HepG2 (cell line): ENCODE results near the gene SNX21. TPM values are rescaled to one million over a fixed set of nuclear protein-coding genes. Genes with fewer than 3 reads are reported as not detected.

Experiments used
- CHCHD3 ChIP-seq: sonication (generic); formaldehyde crosslinking; IDR thresholded peaks from 2 replicates; pipeline ENCODE4 v1.8.0; 2022; ENCODE audit warnings: mild to moderate bottlenecking, missing genetic modification reagents, moderate library complexity
- CREM ChIP-seq, 2 experiments: sonication (generic) in 1 of 2; formaldehyde crosslinking in 1 of 2; IDR thresholded peaks; 2 replicates each; pipeline versions ENCODE4 v1.4.0 to v1.6.1; 2016 to 2020; ENCODE audit warnings: antibody characterized with exemption in 1 of 2, mild to moderate bottlenecking in 1 of 2, missing genetic modification reagents in 1 of 2
- EHMT2 ChIP-seq: fragments of 200-600 bp; sonication (generic); IDR thresholded peaks from 2 replicates; pipeline ENCODE4 v1.7.0; 2017; ENCODE audit warnings: antibody characterized with exemption, low read depth, low read length, borderline replicate concordance
- FOXA1 ChIP-seq, 2 experiments: fragments of 450-650 bp in 1 of 2; sonication (generic) in 1 of 2; formaldehyde crosslinking in 1 of 2; IDR thresholded peaks; 2 replicates each; pipeline versions ENCODE4 v1.4.0 to v1.6.1; 2016 to 2020; ENCODE audit warnings: missing genetic modification reagents in 1 of 2
- GABPB1 ChIP-seq: IDR thresholded peaks from 2 replicates; pipeline ENCODE4 v1.6.1; 2016; ENCODE audit warnings: mild to moderate bottlenecking, missing genetic modification reagents, moderate library complexity, missing compliant biosample characterization
- HBP1 ChIP-seq: IDR thresholded peaks from 2 replicates; pipeline ENCODE4 v1.6.1; 2016; ENCODE audit warnings: low read depth, control low read depth
- HNRNPK ChIP-seq: fragments of 200-400 bp; formaldehyde crosslinking; IDR thresholded peaks from 2 replicates; pipeline ENCODE4 v1.6.1; 2018; ENCODE audit warnings: low read length, low read depth, moderate library complexity, mild to moderate bottlenecking; ENCODE audit not compliant: poor library complexity, severe bottlenecking
- MEIS1 ChIP-seq: sonication (generic); formaldehyde crosslinking; IDR thresholded peaks from 2 replicates; pipeline ENCODE4 v1.9.0; 2021; ENCODE audit warnings: mild to moderate bottlenecking, missing genetic modification reagents, moderate library complexity, borderline replicate concordance
- NKX3-1 ChIP-seq: sonication (generic); formaldehyde crosslinking; IDR thresholded peaks from 2 replicates; pipeline ENCODE4 v1.5.0; 2020; ENCODE audit warnings: missing genetic modification reagents
- PHF8 ChIP-seq: sonication (generic); formaldehyde crosslinking; IDR thresholded peaks from 2 replicates; pipeline ENCODE4 v1.5.0; 2020; ENCODE audit warnings: missing genetic modification reagents
- POLR2AphosphoS5 ChIP-seq: IDR thresholded peaks from 2 replicates; pipeline ENCODE4 v1.6.1; 2012; ENCODE audit warnings: low read depth, low read length
- PRMT3 ChIP-seq: sonication (generic); formaldehyde crosslinking; IDR thresholded peaks from 2 replicates; pipeline ENCODE4 v1.8.1; 2022; ENCODE audit warnings: low read depth, mild to moderate bottlenecking, moderate library complexity, missing genetic modification reagents, borderline replicate concordance
- RFX5 ChIP-seq: IDR thresholded peaks from 2 replicates; pipeline ENCODE4 v1.6.1; 2011; ENCODE audit warnings: low read depth, low read length, improper control_type of control experiment
- SMARCE1 ChIP-seq: fragments of 450-650 bp; IDR thresholded peaks from 2 replicates; pipeline ENCODE4 v1.6.1; 2017; ENCODE audit warnings: borderline replicate concordance
- SNAI1 ChIP-seq: sonication (generic); formaldehyde crosslinking; IDR thresholded peaks from 2 replicates; pipeline ENCODE4 v1.5.0; 2020; ENCODE audit warnings: mild to moderate bottlenecking, missing genetic modification reagents, borderline replicate concordance
- TCF7L2 ChIP-seq: IDR thresholded peaks from 2 replicates; pipeline ENCODE4 v1.6.1; 2011; ENCODE audit warnings: mild to moderate bottlenecking, low read depth, low read length, moderate library complexity
- ZMAT5 ChIP-seq: sonication (generic); formaldehyde crosslinking; IDR thresholded peaks from 2 replicates; pipeline ENCODE4 v1.5.0; 2020; ENCODE audit warnings: mild to moderate bottlenecking, low read depth, missing genetic modification reagents, borderline replicate concordance
- ZNF331 ChIP-seq: sonication (generic); formaldehyde crosslinking; IDR thresholded peaks from 2 replicates; pipeline ENCODE4 v1.4.0; 2020; ENCODE audit warnings: missing genetic modification reagents
- ZNF468 ChIP-seq: sonication (generic); formaldehyde crosslinking; IDR thresholded peaks from 2 replicates; pipeline ENCODE4 v1.8.0; 2022; ENCODE audit warnings: mild to moderate bottlenecking, moderate library complexity, missing genetic modification reagents
- ZNF567 ChIP-seq: sonication (generic); formaldehyde crosslinking; IDR thresholded peaks from 2 replicates; pipeline ENCODE4 v1.8.1; 2023; ENCODE audit warnings: mild to moderate bottlenecking, missing genetic modification reagents, borderline replicate concordance
- ZNF691 ChIP-seq: sonication (generic); formaldehyde crosslinking; IDR thresholded peaks from 2 replicates; pipeline ENCODE4 v1.4.0; 2020; ENCODE audit warnings: missing genetic modification reagents, low read depth, mild to moderate bottlenecking, borderline replicate concordance
- polyA plus RNA-seq, 8 experiments: library from polyadenylated mRNA; depleted of rRNA in 3 of 8; stranded (reverse) in 7 of 8; unstranded in 1 of 8; fragments of >200 nt; fragmentation: Illumina TruSeq in 4 of 8; extraction: Trizol in 4 of 8; gene quantifications; 2 replicates each; pipeline versions ENCODE4 v1.2.1 to v1.2.3, GENCODE V29; 2011 to 2016; ENCODE audit warnings: low read depth in 4 of 8, missing spikeins in 1 of 8, mixed read lengths in 1 of 8; ENCODE audit not compliant: insufficient read depth in 1 of 8
- total RNA-seq, 5 experiments: library from RNA; depleted of rRNA; stranded (reverse); fragments of >200 nt; fragmentation: Illumina TruSeq; extraction: Trizol; gene quantifications; 2 replicates each; pipeline ENCODE4 v1.2.3, GENCODE V29; 2016; ENCODE audit warnings: low read depth in 1 of 5
- TF ChIP-seq, protein P1 (sequence below): sonication (generic); formaldehyde crosslinking; IDR thresholded peaks from 2 replicates; pipeline ENCODE4 v1.4.0; 2020; ENCODE audit warnings: low read depth, mild to moderate bottlenecking, missing genetic modification reagents
- TF ChIP-seq, protein P2 (sequence below): sonication (generic); formaldehyde crosslinking; IDR thresholded peaks from 2 replicates; pipeline ENCODE4 v1.4.0; 2020; ENCODE audit warnings: missing genetic modification reagents

The SNX21 gene
- total and polyA plus RNA-seq, 2 of the 13 experiments (the other 11 are each of a cell fraction or from before 2014, with no cell fraction given): 7.7 to 12.8 TPM

DNA sequence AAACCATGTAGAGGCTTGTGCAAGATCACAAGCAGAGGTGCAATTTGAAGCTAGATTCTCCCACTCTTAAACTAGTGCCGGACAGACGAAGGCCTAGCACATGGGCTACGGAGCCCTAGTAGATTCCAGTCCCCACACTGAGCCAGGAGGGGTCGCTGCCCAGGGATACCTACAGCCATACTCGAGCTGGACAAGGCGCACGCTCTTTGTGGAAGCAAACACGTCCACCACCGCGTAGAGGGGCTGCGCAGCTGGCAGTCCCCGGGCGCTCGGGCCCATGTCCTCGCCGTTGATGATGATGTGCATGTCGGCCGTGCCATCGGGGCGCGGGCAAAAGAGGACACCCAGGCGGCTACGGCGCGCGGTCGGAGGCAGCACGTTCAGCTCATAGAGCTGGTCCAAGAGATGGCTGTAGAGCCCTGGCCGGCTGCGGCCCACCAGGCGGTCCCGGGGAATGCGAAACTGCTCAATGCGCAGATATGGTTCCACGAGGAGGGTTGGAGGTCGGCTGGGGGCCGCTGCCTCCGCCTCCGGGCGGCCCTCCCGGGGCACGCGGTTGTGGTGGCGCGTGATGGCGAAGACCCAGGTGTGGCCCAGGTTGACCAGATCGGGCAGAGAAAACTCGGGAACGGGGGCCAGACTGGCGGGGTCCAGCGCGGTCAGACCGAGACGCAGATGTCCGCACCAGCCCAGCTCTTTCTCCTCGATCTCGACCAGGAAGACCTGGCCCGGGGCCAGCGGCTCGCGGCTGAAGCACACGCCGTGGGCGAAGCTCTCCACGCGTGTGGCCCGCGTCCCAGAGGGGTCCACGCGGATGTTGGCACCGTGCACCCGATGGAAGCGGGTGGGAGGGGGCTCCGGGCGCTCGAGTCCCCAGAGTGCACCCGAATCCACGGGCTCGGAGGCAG lies 56.7 kb downstream of the SNX21 start (continued):
- TF ChIP-seq, protein P1, sequence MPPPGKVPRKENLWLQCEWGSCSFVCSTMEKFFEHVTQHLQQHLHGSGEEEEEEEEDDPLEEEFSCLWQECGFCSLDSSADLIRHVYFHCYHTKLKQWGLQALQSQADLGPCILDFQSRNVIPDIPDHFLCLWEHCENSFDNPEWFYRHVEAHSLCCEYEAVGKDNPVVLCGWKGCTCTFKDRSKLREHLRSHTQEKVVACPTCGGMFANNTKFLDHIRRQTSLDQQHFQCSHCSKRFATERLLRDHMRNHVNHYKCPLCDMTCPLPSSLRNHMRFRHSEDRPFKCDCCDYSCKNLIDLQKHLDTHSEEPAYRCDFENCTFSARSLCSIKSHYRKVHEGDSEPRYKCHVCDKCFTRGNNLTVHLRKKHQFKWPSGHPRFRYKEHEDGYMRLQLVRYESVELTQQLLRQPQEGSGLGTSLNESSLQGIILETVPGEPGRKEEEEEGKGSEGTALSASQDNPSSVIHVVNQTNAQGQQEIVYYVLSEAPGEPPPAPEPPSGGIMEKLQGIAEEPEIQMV (CRISPR knock-in tag): peak; percentile 60; the same call in 1 of the 2 replicates
- TF ChIP-seq ZNF567 (CRISPR knock-in tag): no peak
- TF ChIP-seq SMARCE1: no peak
- TF ChIP-seq POLR2AphosphoS5: peak; percentile 74
- TF ChIP-seq, protein P2, sequence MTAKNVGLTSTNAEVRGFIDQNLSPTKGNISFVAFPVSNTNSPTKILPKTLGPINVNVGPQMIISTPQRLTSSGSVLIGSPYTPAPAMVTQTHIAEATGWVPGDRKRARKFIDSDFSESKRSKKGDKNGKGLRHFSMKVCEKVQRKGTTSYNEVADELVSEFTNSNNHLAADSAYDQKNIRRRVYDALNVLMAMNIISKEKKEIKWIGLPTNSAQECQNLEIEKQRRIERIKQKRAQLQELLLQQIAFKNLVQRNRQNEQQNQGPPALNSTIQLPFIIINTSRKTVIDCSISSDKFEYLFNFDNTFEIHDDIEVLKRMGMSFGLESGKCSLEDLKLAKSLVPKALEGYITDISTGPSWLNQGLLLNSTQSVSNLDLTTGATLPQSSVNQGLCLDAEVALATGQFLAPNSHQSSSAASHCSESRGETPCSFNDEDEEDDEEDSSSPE (CRISPR knock-in tag): peak; percentile 84
- TF ChIP-seq CHCHD3 (CRISPR knock-in tag): peak; percentile 30; the same call in 1 of the 2 replicates
- TF ChIP-seq EHMT2: no peak
- TF ChIP-seq FOXA1 (IDR thresholded peaks at IDR 0.05): no peak
- peak; percentile 36; the same call in 1 of the 2 replicates for TF ChIP-seq FOXA1 (CRISPR knock-in tag; IDR thresholded peaks at IDR 0.05)
- TF ChIP-seq ZMAT5 (CRISPR knock-in tag): no peak
- TF ChIP-seq ZNF691 (CRISPR knock-in tag): no peak
- TF ChIP-seq PHF8: peak; percentile 75
- TF ChIP-seq HNRNPK: no peak
- no peak for TF ChIP-seq SNAI1 (CRISPR knock-in tag)
- TF ChIP-seq NKX3-1: no peak; the same call in 1 of the 2 replicates
- TF ChIP-seq HBP1: peak; percentile 87; the same call in 1 of the 2 replicates
- peak; percentile 94 for TF ChIP-seq ZNF331 (CRISPR knock-in tag)
- peak; percentile 51 for TF ChIP-seq GABPB1 (CRISPR knock-in tag)
- TF ChIP-seq MEIS1 (CRISPR knock-in tag): no peak; the same call in 1 of the 2 replicates
- TF ChIP-seq PRMT3: no peak
- TF ChIP-seq CREM (IDR thresholded peaks at IDR 0.05): no peak; the same call in 1 of the 2 replicates
- no peak for TF ChIP-seq CREM (CRISPR knock-in tag; IDR thresholded peaks at IDR 0.05)
- no peak; the same call in 1 of the 2 replicates for TF ChIP-seq ZNF468 (CRISPR knock-in tag)
- no peak for TF ChIP-seq TCF7L2
- TF ChIP-seq RFX5: peak; percentile 62
